Vagina (tissue), 2 donors: ENCODE measurements around the gene NOTCH3.

Experiments used
- POLR2A ChIP-seq, 2 donors: fragments of 450-650 bp; IDR thresholded peaks; one replicate each; pipeline ENCODE4 v1.6.1; 2017; ENCODE audit warnings: antibody characterized with exemption in 2 of 2, mild to moderate bottlenecking in 2 of 2, moderate library complexity in 2 of 2
- TF ChIP-seq, protein P1 (sequence below), 3 experiments: fragments of 450-650 bp in 2 of 3; fragments of 200-600 bp in 1 of 3; sonication (generic) in 1 of 3; IDR thresholded peaks; one replicate each; pipeline ENCODE4 v1.5.1; 2017 to 2019; ENCODE audit warnings: antibody characterized with exemption in 3 of 3, mild to moderate bottlenecking in 2 of 3, moderate library complexity in 2 of 3

- TF ChIP-seq POLR2A (IDR thresholded peaks at IDR 0.05) = no peak
- TF ChIP-seq, protein P1, sequence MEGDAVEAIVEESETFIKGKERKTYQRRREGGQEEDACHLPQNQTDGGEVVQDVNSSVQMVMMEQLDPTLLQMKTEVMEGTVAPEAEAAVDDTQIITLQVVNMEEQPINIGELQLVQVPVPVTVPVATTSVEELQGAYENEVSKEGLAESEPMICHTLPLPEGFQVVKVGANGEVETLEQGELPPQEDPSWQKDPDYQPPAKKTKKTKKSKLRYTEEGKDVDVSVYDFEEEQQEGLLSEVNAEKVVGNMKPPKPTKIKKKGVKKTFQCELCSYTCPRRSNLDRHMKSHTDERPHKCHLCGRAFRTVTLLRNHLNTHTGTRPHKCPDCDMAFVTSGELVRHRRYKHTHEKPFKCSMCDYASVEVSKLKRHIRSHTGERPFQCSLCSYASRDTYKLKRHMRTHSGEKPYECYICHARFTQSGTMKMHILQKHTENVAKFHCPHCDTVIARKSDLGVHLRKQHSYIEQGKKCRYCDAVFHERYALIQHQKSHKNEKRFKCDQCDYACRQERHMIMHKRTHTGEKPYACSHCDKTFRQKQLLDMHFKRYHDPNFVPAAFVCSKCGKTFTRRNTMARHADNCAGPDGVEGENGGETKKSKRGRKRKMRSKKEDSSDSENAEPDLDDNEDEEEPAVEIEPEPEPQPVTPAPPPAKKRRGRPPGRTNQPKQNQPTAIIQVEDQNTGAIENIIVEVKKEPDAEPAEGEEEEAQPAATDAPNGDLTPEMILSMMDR (IDR thresholded peaks at IDR 0.05) = no peak
Measured at GRCh38 chr19:15198951-15199660, 1.7 kb downstream of the NOTCH3 start.
